OCI-LY1 (cell line): ENCODE measurements around the gene CLDN17.
A peak's percentile ranks its signal among the peaks of the same experiment; 100 is the strongest.

ENCODE experiments used
- H2AFZ ChIP-seq: fragments of 200-600 bp; sonication (generic), shearing (Covaris generic); 2 replicates; pipeline ENCODE4 v1.6.0; 2014; ENCODE audit warnings: antibody characterized with exemption, mild to moderate bottlenecking, low read length
- H3F3A ChIP-seq: fragments of 200-600 bp; sonication (generic), shearing (Covaris generic); 2 replicates; pipeline ENCODE4 v1.6.0; 2014; ENCODE audit warnings: mild to moderate bottlenecking, antibody characterized with exemption, low read length, moderate library complexity; ENCODE audit not compliant: insufficient read depth
- H3K27ac ChIP-seq: fragments of 200-600 bp; sonication (generic); 2 replicates; pipeline ENCODE4 v1.5.1; 2014; ENCODE audit warnings: low read length, mixed run types, mild to moderate bottlenecking, low read depth; ENCODE audit not compliant: poor library complexity, severe bottlenecking
- H3K27me3 ChIP-seq: fragments of 200-600 bp; sonication (generic); 2 replicates; pipeline ENCODE4 v1.6.0; 2014; ENCODE audit warnings: antibody characterized with exemption, mild to moderate bottlenecking, low read length, moderate library complexity; ENCODE audit not compliant: insufficient read depth
- H3K36me3 ChIP-seq: fragments of 200-600 bp; sonication (generic); 2 replicates; pipeline ENCODE4 v1.6.1; 2014; ENCODE audit warnings: mild to moderate bottlenecking, antibody characterized with exemption, low read length, moderate library complexity, mixed read lengths; ENCODE audit not compliant: insufficient read depth
- H3K4me1 ChIP-seq: fragments of 200-600 bp; sonication (generic); 2 replicates; pipeline ENCODE4 v1.5.1; 2014; ENCODE audit warnings: mild to moderate bottlenecking, low read length, moderate library complexity; ENCODE audit not compliant: insufficient read depth, severe bottlenecking
- H3K4me2 ChIP-seq: fragments of 200-600 bp; sonication (generic), shearing (Covaris generic); 2 replicates; pipeline ENCODE4 v1.6.1; 2014; ENCODE audit warnings: low read length
- H3K4me3 ChIP-seq: fragments of 200-600 bp; sonication (generic); 2 replicates; pipeline ENCODE4 v1.5.1; 2014; ENCODE audit warnings: low read length, low read depth, mild to moderate bottlenecking, mixed read lengths; ENCODE audit not compliant: poor library complexity, severe bottlenecking
- H3K79me2 ChIP-seq: fragments of 200-600 bp; shearing (Covaris generic); 2 replicates; pipeline ENCODE4 v1.6.1; 2016; ENCODE audit warnings: mixed run types, low read length, mixed read lengths; ENCODE audit not compliant: insufficient read depth
- H3K9ac ChIP-seq: fragments of 200-600 bp; sonication (generic), shearing (Covaris generic); 2 replicates; pipeline ENCODE4 v1.6.1; 2014; ENCODE audit warnings: mild to moderate bottlenecking, low read length, mixed read lengths
- H3K9me2 ChIP-seq: fragments of 200-600 bp; sonication (generic), shearing (Covaris generic); 2 replicates; pipeline ENCODE4 v1.6.1; 2014; ENCODE audit warnings: low read depth, mild to moderate bottlenecking, low read length, mixed read lengths
- H3K9me3 ChIP-seq: fragments of 200-600 bp; shearing (Covaris generic); 2 replicates; pipeline ENCODE4 v1.6.1; 2014; ENCODE audit warnings: low read length, mixed read lengths
- H4K20me1 ChIP-seq: fragments of 200-600 bp; sonication (generic), shearing (Covaris generic); 2 replicates; pipeline ENCODE4 v1.6.0; 2016; ENCODE audit warnings: mild to moderate bottlenecking, low read length; ENCODE audit not compliant: insufficient read depth
- CTCF ChIP-seq: fragments of 200-600 bp; sonication (generic), shearing (Covaris generic); IDR thresholded peaks from 2 replicates; pipeline ENCODE4 v1.5.1; 2017; ENCODE audit warnings: mild to moderate bottlenecking, antibody characterized with exemption, low read length, moderate library complexity, mixed read lengths
- EZH2 ChIP-seq: fragments of 200-600 bp; sonication (generic), shearing (Covaris generic); IDR thresholded peaks from 2 replicates; pipeline ENCODE4 v1.8.0; 2017; ENCODE audit warnings: borderline replicate concordance, mixed run types, mild to moderate bottlenecking, antibody characterized with exemption, low read length, moderate library complexity, mixed read lengths

CLDN17 gene

DNA sequence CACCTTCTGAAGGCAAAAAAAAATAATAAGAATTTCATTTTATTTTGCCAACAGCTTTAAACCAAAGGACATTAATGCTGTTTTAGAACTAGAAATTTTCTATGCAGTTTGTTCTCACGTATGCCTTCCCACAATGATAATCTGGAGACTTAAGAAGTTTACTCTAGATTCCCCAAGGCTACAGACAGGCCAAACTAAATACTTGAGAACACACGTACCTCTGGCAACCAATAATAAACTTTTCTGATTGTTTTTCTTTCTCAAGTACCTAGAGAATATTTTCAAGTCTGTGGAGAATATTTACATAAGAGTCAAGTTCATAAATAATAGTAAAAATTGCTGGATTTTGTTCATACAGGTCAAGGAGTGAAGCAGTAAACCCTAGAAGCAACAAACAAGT, 33.4 kb upstream of the CLDN17 start:
- Histone ChIP-seq H3F3A (no peaks in the 10 kb centered on the region), H4K20me1 (no peaks in the 10 kb centered on the region), H3K9ac (no peak overlapping the region), H3K79me2 (no peaks in the 10 kb centered on the region), H3K9me2 (no peaks in the 10 kb centered on the region), H3K36me3 (no peaks in the 10 kb centered on the region), H2AFZ (no peak overlapping the region), H3K9me3 (no peaks in the 10 kb centered on the region), H3K27me3 (no peaks in the 10 kb centered on the region), H3K4me3 (no peak overlapping the region), H3K27ac (no peak overlapping the region), H3K4me2 (no peak overlapping the region), H3K4me1 (no peaks in the 10 kb centered on the region)
- no peak for TF ChIP-seq CTCF
- TF ChIP-seq EZH2: no peak

DNA sequence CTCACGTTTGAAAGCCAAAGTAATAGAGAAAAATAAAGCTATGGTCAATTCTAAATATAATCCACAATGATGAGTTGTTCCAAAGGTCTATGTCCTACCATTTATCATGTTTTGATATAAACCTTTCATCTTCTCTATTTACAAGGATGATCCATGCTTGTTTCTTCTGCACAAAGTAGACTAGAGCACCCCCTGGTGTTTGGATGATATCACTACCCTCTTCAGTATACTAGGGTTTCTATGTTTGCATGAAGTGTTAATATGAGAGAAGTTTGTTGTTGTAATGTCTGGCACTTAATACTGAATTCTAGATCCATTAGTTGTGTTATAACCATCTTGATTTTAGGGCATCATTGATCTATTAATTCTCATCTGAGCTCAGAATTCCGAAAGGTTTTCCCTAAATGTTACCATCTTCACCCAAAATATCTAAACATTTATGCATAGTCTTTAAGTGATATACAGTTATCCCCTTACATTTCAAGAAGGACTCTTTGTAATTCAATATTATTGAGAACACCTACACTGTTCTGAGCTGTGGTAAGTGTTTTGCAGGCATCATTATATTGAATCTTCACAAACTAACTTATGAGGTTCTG, 28.2 kb upstream of the CLDN17 start:
- no peaks in the 10 kb centered on the region for H3K4me1 ChIP-seq
- no peak overlapping the region for H3K27ac ChIP-seq
- H2AFZ ChIP-seq: no peak overlapping the region
- no peak overlapping the region for H3K4me3 ChIP-seq
- no peaks in the 10 kb centered on the region for H3K79me2 ChIP-seq
- H3K9me3 ChIP-seq: no peaks in the 10 kb centered on the region
- no peak overlapping the region for H3K4me2 ChIP-seq
- TF ChIP-seq EZH2: no peak
- TF ChIP-seq CTCF: peak; percentile 82
- no peaks in the 10 kb centered on the region for H3K27me3 ChIP-seq
- H3K9ac ChIP-seq: no peak overlapping the region
- no peaks in the 10 kb centered on the region for H3F3A ChIP-seq
- no peaks in the 10 kb centered on the region for H3K9me2 ChIP-seq
- H3K36me3 ChIP-seq: no peaks in the 10 kb centered on the region
- H4K20me1 ChIP-seq: no peaks in the 10 kb centered on the region

- no peaks in the 10 kb centered on the region for H3K79me2 ChIP-seq
Observed at GRCh38 chr21:30193201-30193600, 26.6 kb upstream of the CLDN17 start.

More at GRCh38 chr21:30193201-30193600, 26.6 kb upstream of the CLDN17 start:
- Histone ChIP-seq H3K4me3 (no peak overlapping the region), H3F3A (no peaks in the 10 kb centered on the region), H3K9ac (no peak overlapping the region), H3K4me1 (no peaks in the 10 kb centered on the region), H3K9me3 (no peaks in the 10 kb centered on the region), H3K36me3 (no peaks in the 10 kb centered on the region), H3K27me3 (no peaks in the 10 kb centered on the region), H3K27ac (no peak overlapping the region), H3K4me2 (no peak overlapping the region), H2AFZ (no peak overlapping the region), H4K20me1 (no peaks in the 10 kb centered on the region), H3K9me2 (no peaks in the 10 kb centered on the region)
- TF ChIP-seq CTCF (no peak), EZH2 (no peak)
